ENCODE data around the gene CYB561. TPM values are rescaled to one million over a fixed set of nuclear protein-coding genes. Genes with fewer than 3 reads are reported as not detected.

The CYB561 gene
- total RNA-seq, 1 experiment from 2014 or later: 20.7 TPM

GRCh38 chr17:63419949-63420867 is 25.9 kb downstream of the CYB561 start:
- Histone ChIP-seq H2BK20ac (ENCODE audit: low read depth, low read length, poor library complexity, severe bottlenecking) (no peak overlapping the region), H2BK120ac (ENCODE audit: low read depth, low read length, poor library complexity, severe bottlenecking) (no peak overlapping the region), H3K4ac (ENCODE audit: low read depth, low read length) (no peak overlapping the region), H3K27ac (ENCODE audit: insufficient read length, low read depth, low read length) (no peak overlapping the region), H3K23ac (ENCODE audit: insufficient read length, low read depth, low read length) (no peak overlapping the region), H4K5ac (ENCODE audit: insufficient read length, low read depth, low read length) (no peak overlapping the region), H2BK15ac (ENCODE audit: low read depth, low read length) (no peak overlapping the region), H3K9ac (ENCODE audit: extremely low read depth, insufficient read length, low read length) (no peak overlapping the region), H4K8ac (replicated peaks; ENCODE audit: insufficient read length, low read depth, low read length) (no peak overlapping the region), H3K4me2 (ENCODE audit: insufficient read depth, insufficient read length, low read length) (no peak overlapping the region), H4K91ac (ENCODE audit: insufficient read length, low read depth, low read length) (no peak overlapping the region), H2AFZ (ENCODE audit: low read length) (no peak overlapping the region), H3K4me1 (ENCODE audit: insufficient read depth, low read length) (no peaks in the 10 kb centered on the region), H3K79me2 (ENCODE audit: insufficient read depth, low read length) (no peaks in the 10 kb centered on the region), H3T11ph (ENCODE audit: low read length) (no peak overlapping the region), H3K14ac (ENCODE audit: insufficient read depth, low read length) (no peak overlapping the region), H3K79me1 (ENCODE audit: insufficient read depth, low read depth, low read length, poor library complexity, severe bottlenecking) (no peaks in the 10 kb centered on the region), H2BK5ac (ENCODE audit: insufficient read length, low read length) (no peak overlapping the region), H2AK5ac (ENCODE audit: insufficient read length, low read length) (no peak overlapping the region), H4K20me1 (ENCODE audit: control insufficient read depth, insufficient read depth, insufficient read length) (no peaks in the 10 kb centered on the region), H2BK12ac (ENCODE audit: insufficient read length, low read depth, low read length) (no peak overlapping the region), H3K56ac (ENCODE audit: insufficient read length, low read depth, low read length) (no peak overlapping the region), H3K9me3 (ENCODE audit: control insufficient read depth, low read depth, low read length) (no peaks in the 10 kb centered on the region), H3K18ac (ENCODE audit: insufficient read length, low read depth, low read length) (no peak overlapping the region), H3K27me3 (ENCODE audit: insufficient read depth, low read length) (no peaks in the 10 kb centered on the region), H3K23me2 (ENCODE audit: insufficient read length, low read depth, low read length, poor library complexity, severe bottlenecking) (no peaks in the 10 kb centered on the region)
- DNase-seq: no peak
- Mint-ChIP-seq H3K27ac (peak overlapping the region in 1 of 3 experiments; percentile 85; a peak in 4 of 7 replicates), H3K36me3 (ENCODE audit: insufficient read depth in 1 of 3, low read depth in 3 of 3) (peaks cover 0 to 4% (median 0%) of the 10 kb centered on the region in 3 experiments; a peak in 4 of 7 replicates), H3K27me3 (ENCODE audit: low read depth) (no peaks in the 10 kb centered on the region), H3K9me3 (no peaks in the 10 kb centered on the region; a peak in 1 of 5 replicates), H3K4me3 (no peak overlapping the region; a peak in 1 of 5 replicates), H3K4me1 (peaks cover 9 to 18% of the 10 kb centered on the region in 2 experiments)
- WGBS (ENCODE audit: extremely low coverage, insufficient read length, low lambda C conversion rate): no CpG with 5 or more reads among the region's 23 CpGs
- TF ChIP-seq, protein P1, sequence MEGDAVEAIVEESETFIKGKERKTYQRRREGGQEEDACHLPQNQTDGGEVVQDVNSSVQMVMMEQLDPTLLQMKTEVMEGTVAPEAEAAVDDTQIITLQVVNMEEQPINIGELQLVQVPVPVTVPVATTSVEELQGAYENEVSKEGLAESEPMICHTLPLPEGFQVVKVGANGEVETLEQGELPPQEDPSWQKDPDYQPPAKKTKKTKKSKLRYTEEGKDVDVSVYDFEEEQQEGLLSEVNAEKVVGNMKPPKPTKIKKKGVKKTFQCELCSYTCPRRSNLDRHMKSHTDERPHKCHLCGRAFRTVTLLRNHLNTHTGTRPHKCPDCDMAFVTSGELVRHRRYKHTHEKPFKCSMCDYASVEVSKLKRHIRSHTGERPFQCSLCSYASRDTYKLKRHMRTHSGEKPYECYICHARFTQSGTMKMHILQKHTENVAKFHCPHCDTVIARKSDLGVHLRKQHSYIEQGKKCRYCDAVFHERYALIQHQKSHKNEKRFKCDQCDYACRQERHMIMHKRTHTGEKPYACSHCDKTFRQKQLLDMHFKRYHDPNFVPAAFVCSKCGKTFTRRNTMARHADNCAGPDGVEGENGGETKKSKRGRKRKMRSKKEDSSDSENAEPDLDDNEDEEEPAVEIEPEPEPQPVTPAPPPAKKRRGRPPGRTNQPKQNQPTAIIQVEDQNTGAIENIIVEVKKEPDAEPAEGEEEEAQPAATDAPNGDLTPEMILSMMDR (conservative IDR thresholded peaks at IDR 0.05): no peak

Data from H9 (cell line).